Measurements from ENCODE around the gene MUC3A.
"Not testable (repeated sequence)": the region's sequence is repeated elsewhere in the genome, so short reads cannot be mapped to it uniquely, and the experiment has no call there.

Gene MUC3A

GRCh38 chr7:101002333-101002732 lies 53.0 kb downstream of the MUC3A start:
- not testable (repeated sequence) for H3K36me3 ChIP-seq (ENCODE audit: low read depth); DNase-seq (ENCODE audit: low spot score); H3K27ac ChIP-seq (ENCODE audit: poor library complexity, severe bottlenecking); H3K9me3 ChIP-seq (ENCODE audit: severe bottlenecking); H3K27me3 ChIP-seq (ENCODE audit: insufficient read depth, poor library complexity, severe bottlenecking); H3K4me3 ChIP-seq (ENCODE audit: severe bottlenecking); H3K4me1 ChIP-seq (ENCODE audit: insufficient read depth, poor library complexity, severe bottlenecking); ATAC-seq (ENCODE audit: low read depth)

GRCh38 chr7:101007361-101007760 lies 58.0 kb downstream of the MUC3A start:
- not testable (repeated sequence) for DNase-seq (ENCODE audit: low spot score); H3K4me3 ChIP-seq (ENCODE audit: severe bottlenecking); H3K36me3 ChIP-seq (ENCODE audit: low read depth); H3K4me1 ChIP-seq (ENCODE audit: insufficient read depth, poor library complexity, severe bottlenecking); H3K27me3 ChIP-seq (ENCODE audit: insufficient read depth, poor library complexity, severe bottlenecking); H3K9me3 ChIP-seq (ENCODE audit: severe bottlenecking); H3K27ac ChIP-seq (ENCODE audit: poor library complexity, severe bottlenecking); ATAC-seq (ENCODE audit: low read depth)

- no peaks in the 10 kb centered on the region for H3K27me3 ChIP-seq (ENCODE audit: insufficient read depth, poor library complexity, severe bottlenecking)
- DNase-seq (ENCODE audit: low spot score) (no peak), ATAC-seq (ENCODE audit: low read depth) (no peak)
- H3K36me3 ChIP-seq (ENCODE audit: low read depth) = no peaks in the 10 kb centered on the region
- TF ChIP-seq CTCF (IDR thresholded peaks at IDR 0.05; ENCODE audit: poor library complexity, severe bottlenecking) = no peak
- no peak overlapping the region for H3K4me3 ChIP-seq (ENCODE audit: severe bottlenecking)
- H3K27ac ChIP-seq (ENCODE audit: poor library complexity, severe bottlenecking) = no peak overlapping the region
- H3K9me3 ChIP-seq (ENCODE audit: severe bottlenecking) = no peaks in the 10 kb centered on the region
- H3K4me1 ChIP-seq (ENCODE audit: insufficient read depth, poor library complexity, severe bottlenecking) = no peaks in the 10 kb centered on the region
Measured at GRCh38 chr7:101009629-101010028, 60.3 kb downstream of the MUC3A start.

GRCh38 chr7:101012931-101013330 lies 63.6 kb downstream of the MUC3A start:
- DNase-seq (ENCODE audit: low spot score) = no peak
- no peaks in the 10 kb centered on the region for H3K27me3 ChIP-seq (ENCODE audit: insufficient read depth, poor library complexity, severe bottlenecking)
- no peak overlapping the region for H3K27ac ChIP-seq (ENCODE audit: poor library complexity, severe bottlenecking)
- H3K36me3 ChIP-seq (ENCODE audit: low read depth) = no peaks in the 10 kb centered on the region
- ATAC-seq (ENCODE audit: low read depth) = no peak
- H3K4me3 ChIP-seq (ENCODE audit: severe bottlenecking) = no peak overlapping the region
- no peaks in the 10 kb centered on the region for H3K4me1 ChIP-seq (ENCODE audit: insufficient read depth, poor library complexity, severe bottlenecking)
- TF ChIP-seq CTCF (IDR thresholded peaks at IDR 0.05; ENCODE audit: poor library complexity, severe bottlenecking) = no peak
- no peaks in the 10 kb centered on the region for H3K9me3 ChIP-seq (ENCODE audit: severe bottlenecking)

- DNase-seq (ENCODE audit: low spot score) = no peak
- Histone ChIP-seq H3K4me1 (ENCODE audit: insufficient read depth, poor library complexity, severe bottlenecking) (no peaks in the 10 kb centered on the region), H3K9me3 (ENCODE audit: severe bottlenecking) (no peaks in the 10 kb centered on the region), H3K4me3 (ENCODE audit: severe bottlenecking) (no peak overlapping the region), H3K27ac (ENCODE audit: poor library complexity, severe bottlenecking) (no peak overlapping the region), H3K36me3 (ENCODE audit: low read depth) (no peaks in the 10 kb centered on the region), H3K27me3 (ENCODE audit: insufficient read depth, poor library complexity, severe bottlenecking) (no peaks in the 10 kb centered on the region)
- ATAC-seq (ENCODE audit: low read depth) = no peak
- no peak for TF ChIP-seq CTCF (IDR thresholded peaks at IDR 0.05; ENCODE audit: poor library complexity, severe bottlenecking)
Measured at GRCh38 chr7:101015626-101016025, 66.3 kb downstream of the MUC3A start.

- DNase-seq (ENCODE audit: low spot score) (peak; percentile 87), ATAC-seq (ENCODE audit: low read depth) (peak; percentile 96)
- Histone ChIP-seq H3K4me3 (ENCODE audit: severe bottlenecking) (peak overlapping the region; percentile 24), H3K27me3 (ENCODE audit: insufficient read depth, poor library complexity, severe bottlenecking) (no peaks in the 10 kb centered on the region), H3K4me1 (ENCODE audit: insufficient read depth, poor library complexity, severe bottlenecking) (no peaks in the 10 kb centered on the region), H3K27ac (ENCODE audit: poor library complexity, severe bottlenecking) (peak overlapping the region; percentile 48), H3K9me3 (ENCODE audit: severe bottlenecking) (no peaks in the 10 kb centered on the region), H3K36me3 (ENCODE audit: low read depth) (no peaks in the 10 kb centered on the region)
- no peak for TF ChIP-seq CTCF (IDR thresholded peaks at IDR 0.05; ENCODE audit: poor library complexity, severe bottlenecking)
Measured at GRCh38 chr7:101017064-101017777, 67.9 kb downstream of the MUC3A start.

All from RWPE2 (cell line).